COLO668 (cell line): ENCODE measurements around the gene PEX12.
"Not testable (repeated sequence)": the region's sequence is repeated elsewhere in the genome, so short reads cannot be mapped to it uniquely, and the experiment has no call there.

Source experiments
- DNase-seq: peaks from one replicate; lab custom pipeline; 2025; ENCODE audit not compliant: unreplicated experiment; lab: John Stamatoyannopoulos, UW

PEX12 gene

DNA sequence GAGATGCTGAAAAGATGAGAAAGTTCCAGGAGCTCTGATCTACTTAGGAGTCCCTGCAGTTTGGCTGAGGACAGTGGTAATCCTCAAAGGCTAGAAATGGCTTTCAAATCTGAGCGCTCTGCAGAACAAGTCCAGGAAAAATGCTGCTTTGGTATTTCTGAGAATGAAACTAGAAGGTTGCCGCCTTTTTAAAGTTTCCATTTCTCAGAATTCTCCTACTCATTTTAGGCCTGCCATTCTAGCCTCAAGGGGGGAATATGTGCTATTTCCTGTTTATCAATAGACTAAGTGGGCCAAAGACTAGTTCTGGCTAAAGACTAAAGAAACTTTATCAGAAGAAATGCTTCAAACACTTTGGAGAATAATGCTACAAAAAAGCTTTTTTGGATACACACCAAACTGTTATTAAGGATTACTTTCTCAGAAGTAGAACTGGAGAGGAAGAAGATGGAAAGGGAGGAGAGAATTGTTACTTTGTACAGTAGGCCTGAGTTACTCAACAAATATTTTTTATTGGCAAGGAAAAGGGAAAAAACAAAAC lies 40.7 kb downstream of the PEX12 start, which contains the start of gene SLFN12L:
TSS of gene SLFN12L (minus strand) at position 78 of the 541 bp plus-strand sequence. CDS start 15,314 bp downstream, outside the sequence.
- no peak for DNase-seq

DNA sequence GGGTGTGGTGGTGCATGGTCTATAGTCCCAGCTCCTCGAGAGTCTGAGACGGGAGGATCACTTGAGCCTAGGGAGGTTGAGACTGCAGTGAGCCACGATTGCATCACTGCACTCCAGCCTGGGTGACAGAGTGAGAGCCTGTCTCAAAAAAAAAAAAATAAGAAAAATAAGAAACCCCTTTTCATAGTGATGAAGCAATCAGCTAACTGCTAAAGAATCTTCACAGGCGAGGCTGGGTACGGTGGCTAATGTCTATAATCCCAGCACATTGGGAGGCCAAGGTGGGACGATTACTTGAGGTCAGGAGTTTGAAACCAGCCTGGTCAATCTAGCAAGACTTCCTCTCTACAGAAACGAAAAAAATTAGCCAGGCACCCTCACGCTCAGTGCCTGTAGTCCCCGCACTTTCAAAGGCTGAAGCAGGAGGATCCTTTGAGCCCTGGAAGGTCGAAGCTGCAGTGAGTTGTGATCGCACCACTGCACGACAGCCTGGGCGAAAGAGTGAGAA lies 41.7 kb downstream of the PEX12 start:
- no peak for DNase-seq

DNA sequence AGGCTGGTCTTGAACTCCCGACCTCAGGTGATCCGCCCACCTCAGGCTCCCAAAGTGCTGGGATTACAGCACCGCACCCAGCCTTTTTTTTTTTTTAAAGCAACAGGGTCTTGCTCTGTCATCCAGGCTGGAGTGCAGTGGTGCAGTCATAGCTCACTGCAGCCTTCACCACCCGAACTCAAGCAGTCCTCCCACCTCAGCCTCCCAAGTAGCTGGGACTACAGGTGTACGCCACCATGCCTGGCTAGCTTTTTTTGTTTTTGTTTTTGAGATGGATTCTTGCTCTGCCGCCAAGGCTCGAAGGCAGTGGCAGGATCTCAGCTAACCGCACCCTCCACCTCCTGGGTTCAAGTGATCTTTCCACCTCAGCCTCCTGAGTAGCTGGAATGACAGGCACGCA lies 43.0 kb downstream of the PEX12 start:
- not testable (repeated sequence) for DNase-seq

DNA sequence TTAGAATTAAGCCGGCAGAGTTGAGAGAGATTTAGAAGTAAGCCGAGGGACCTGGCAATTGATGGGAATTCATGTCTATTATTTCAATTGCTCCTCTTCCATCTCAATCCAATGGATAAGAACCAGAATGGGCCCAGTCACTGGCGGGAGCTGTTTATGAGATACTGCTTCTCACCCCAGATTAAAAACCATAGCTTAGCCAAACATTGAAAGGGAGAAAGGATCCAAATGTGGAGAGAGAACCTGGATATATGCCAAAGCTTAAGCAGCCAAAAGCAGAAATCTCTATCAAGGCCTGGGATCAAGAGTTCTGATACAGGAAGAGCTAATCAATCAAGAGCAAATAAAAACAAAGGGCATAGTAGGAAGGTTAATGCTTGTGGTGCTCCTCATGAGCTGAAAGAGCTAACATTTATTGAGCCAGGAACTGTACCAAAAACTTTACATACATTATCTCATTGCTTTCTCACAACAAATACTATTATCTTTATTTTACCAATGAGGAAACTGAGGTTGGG lies 43.7 kb downstream of the PEX12 start:
- no peak for DNase-seq

DNA sequence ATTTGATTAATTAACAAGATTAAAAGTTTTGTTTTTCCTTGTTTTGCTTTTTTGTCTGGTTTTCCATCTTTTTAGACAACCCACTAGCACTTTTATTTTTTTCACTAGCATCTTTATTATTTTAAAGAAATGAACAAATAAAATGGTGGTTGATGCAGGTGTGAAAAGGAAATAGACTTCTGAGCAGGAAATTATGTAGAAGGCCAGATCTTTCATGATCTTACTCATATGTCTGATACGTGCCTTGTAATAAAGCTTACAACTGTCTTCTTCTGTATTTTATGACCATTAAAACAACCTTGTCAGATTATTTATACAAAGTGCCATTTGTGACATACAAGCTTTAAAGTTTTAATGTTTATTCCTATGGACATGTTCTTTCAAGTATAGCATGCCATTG lies 47.2 kb downstream of the PEX12 start:
- no peak for DNase-seq

GRCh38 chr17:35529866-35530265 lies 48.5 kb downstream of the PEX12 start:
- no peak for DNase-seq

GRCh38 chr17:35529326-35529725 lies 49.0 kb downstream of the PEX12 start:
- DNase-seq, result not testable (repeated sequence)
